Right lobe of liver (tissue), 4 donors: Measurements from ENCODE around the gene KAT6B.

Experiments
- CTCF ChIP-seq, 4 donors: fragments of 200-600 bp in 3 of 4; fragments of 450-650 bp in 1 of 4; IDR thresholded peaks; one replicate each; pipeline versions ENCODE4 v1.5.1 to v1.8.0; 2016 to 2022; ENCODE audit warnings: antibody characterized with exemption in 4 of 4, mild to moderate bottlenecking in 2 of 4
- POLR2A ChIP-seq: fragments of 450-650 bp; IDR thresholded peaks from one replicate; pipeline ENCODE4 v1.6.1; 2017; ENCODE audit warnings: antibody characterized with exemption, mild to moderate bottlenecking
- donor health status: DM: no; HTN: no; CAD: no.
- donor health status: DM: no; HTN: no; CAD: no.
- donor health status: DM: no; HTN: yes; CAD: no.

DNA sequence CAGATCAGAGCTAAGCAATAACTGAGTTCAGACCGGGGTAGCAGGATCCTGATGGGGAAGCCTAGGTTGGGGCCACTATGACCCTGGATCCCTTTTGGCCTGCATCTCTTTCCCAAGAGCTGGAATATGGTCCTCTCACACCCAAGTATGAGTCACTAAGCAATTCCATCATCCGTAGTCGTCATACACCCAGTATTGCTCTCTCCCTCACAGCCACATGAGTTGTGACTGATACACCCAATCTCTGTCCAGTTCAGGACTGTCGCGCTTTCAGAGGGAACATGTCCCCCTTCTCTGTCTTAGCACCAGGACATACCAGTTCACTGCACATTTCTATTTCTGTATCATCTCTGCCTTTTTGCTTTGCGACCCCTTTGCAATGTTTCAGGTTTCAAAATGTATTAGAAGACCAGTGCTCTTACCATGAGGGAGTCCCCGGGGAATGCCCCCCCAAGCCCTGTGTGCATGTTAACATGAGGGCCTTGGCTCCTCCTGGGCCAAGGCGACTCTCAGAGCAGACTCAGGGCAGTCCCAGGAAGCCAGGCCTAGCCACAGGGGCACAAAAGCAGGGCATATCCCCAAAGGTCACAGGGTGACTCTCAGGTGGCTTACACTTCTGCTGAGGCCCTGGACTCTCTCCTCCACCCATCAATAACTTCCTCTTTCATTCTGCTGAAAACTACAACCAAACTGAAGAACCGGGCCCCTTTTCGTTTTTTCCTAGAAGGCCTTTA, 209.7 kb downstream of the KAT6B start:
- TF ChIP-seq CTCF (IDR thresholded peaks at IDR 0.05) (no peak), POLR2A (no peak)
